GM10248 (cell line): ENCODE results near the gene APH1B.

ENCODE experiments used
- CTCF ChIA-PET: fragments of 300-600 bp; sonication (Branson Sonifier 250); formaldehyde crosslinking; extraction: SDS; loops from one replicate; lab custom pipeline; 2021; ENCODE audit warnings: antibody characterized with exemption; lab: Yijun Ruan, JAX
- POLR2A ChIA-PET: fragments of 350-650 bp; sonication (Branson Sonifier 250); formaldehyde crosslinking; extraction: SDS; loops from one replicate; lab custom pipeline; 2020; ENCODE audit warnings: antibody characterized with exemption; lab: Yijun Ruan, JAX
- DNase-seq: peaks from one replicate; pipeline ENCODE4 v3.0.0; 2012; ENCODE audit errors: extremely low spot score
- TF ChIP-seq, protein P1 (sequence below): IDR thresholded peaks from 2 replicates; pipeline ENCODE4 v1.5.1; 2012; ENCODE audit warnings: mild to moderate bottlenecking, low read depth; ENCODE audit errors: extremely low read depth, missing control alignments, control extremely low read depth

Gene APH1B

DNA sequence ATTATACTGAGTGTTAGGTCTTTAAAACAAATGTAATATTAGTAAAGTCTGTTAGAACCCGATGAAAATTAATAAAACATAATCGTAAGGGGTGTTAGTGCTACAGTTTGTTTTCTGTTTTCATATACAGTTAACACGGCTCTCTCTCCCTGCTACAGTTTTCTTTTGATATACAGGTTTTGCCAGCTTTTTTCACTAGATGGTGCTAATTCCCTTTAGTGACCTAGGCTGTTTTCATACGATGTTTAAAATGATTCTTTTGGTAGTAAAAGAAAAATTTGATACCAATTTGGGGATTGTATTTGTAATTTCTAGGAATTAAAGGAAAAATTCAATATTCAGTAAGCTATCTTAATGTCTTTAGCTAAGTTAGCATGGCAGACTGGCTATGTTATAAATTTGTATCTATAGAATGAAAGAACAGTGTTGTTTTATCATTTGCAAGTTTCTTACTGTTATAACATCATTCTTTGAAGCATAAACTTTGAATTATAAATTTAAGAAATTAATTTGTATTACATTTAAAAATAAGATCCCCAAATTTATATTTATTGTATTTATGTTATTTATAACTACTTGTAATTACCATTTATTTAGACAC, 11.5 kb downstream of the APH1B start:
- TF ChIP-seq, protein P1, sequence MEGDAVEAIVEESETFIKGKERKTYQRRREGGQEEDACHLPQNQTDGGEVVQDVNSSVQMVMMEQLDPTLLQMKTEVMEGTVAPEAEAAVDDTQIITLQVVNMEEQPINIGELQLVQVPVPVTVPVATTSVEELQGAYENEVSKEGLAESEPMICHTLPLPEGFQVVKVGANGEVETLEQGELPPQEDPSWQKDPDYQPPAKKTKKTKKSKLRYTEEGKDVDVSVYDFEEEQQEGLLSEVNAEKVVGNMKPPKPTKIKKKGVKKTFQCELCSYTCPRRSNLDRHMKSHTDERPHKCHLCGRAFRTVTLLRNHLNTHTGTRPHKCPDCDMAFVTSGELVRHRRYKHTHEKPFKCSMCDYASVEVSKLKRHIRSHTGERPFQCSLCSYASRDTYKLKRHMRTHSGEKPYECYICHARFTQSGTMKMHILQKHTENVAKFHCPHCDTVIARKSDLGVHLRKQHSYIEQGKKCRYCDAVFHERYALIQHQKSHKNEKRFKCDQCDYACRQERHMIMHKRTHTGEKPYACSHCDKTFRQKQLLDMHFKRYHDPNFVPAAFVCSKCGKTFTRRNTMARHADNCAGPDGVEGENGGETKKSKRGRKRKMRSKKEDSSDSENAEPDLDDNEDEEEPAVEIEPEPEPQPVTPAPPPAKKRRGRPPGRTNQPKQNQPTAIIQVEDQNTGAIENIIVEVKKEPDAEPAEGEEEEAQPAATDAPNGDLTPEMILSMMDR: peak; percentile 57
- DNase-seq: peak; percentile 49
- ChIA-PET CTCF (interaction anchor here (0.8 to 4.0 kb wide), 9 partner anchors 9 to 613 kb away, joined by 3 to 15 read pairs (median 3); no protein-coding TSS in a partner anchor), POLR2A (no interaction called here)

- TF ChIP-seq, protein P1: no peak
- POLR2A ChIA-PET: no interaction called here
- CTCF ChIA-PET: interaction anchor here (0.7 to 4.0 kb wide), 9 partner anchors 8 to 777 kb away, joined by 3 to 15 read pairs (median 3); no protein-coding TSS in a partner anchor
- no peak for DNase-seq
Observed at GRCh38 chr15:63291507-63291906, 14.1 kb downstream of the APH1B start.

- CTCF ChIA-PET: interaction anchor here (1.0 to 4.0 kb wide), 4 partner anchors 9 to 47 kb away, joined by 3 to 15 read pairs (median 6); no protein-coding TSS in a partner anchor
- no peak for DNase-seq
- TF ChIP-seq, protein P1: no peak
- POLR2A ChIA-PET: no interaction called here
Observed at GRCh38 chr15:63292241-63292640, 14.8 kb downstream of the APH1B start.

DNA sequence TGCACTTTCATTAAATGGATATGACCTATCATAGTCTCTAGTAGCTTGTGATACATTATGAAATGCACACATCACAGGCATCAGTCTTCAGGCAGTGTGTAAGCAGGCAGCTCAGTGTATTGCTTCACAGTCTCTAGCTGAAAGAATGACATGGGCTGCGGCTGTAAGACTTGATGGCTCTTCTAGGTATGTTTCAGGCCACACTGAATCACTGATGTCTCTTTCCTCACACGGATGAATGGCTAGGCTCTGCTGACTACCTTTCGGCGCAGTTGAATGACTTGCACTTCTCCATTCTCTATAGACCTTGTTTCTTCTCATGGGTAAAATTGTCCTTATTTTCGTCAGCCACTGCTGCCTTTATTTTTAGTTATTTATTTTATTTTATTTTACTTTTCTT, 15.4 kb downstream of the APH1B start:
- TF ChIP-seq, protein P1: no peak
- POLR2A ChIA-PET: no interaction called here
- CTCF ChIA-PET: interaction anchor here (1.0 to 1.9 kb wide), 3 partner anchors 9 to 47 kb away, joined by 3 to 6 read pairs (median 6); no protein-coding TSS in a partner anchor
- DNase-seq: peak; percentile 38

DNA sequence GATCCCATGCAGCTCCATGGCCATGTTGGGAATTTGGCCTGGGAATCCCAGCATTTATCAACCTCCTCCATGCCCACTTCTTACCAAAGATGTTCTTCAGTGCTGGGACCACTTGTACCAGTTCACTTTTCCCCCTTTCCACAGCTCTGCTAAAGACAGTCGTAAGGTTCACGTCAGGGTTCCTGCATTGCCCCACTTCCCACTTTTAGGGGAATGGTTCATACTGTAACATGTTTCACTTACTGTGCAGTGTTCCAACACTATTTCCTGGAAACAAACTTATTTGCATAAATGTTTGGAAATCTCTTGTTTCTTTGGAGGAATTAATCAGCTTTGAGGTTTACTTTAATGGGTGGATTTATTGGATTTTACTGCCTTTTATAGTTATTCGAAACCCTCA, 17.0 kb downstream of the APH1B start:
- POLR2A ChIA-PET: no interaction called here
- TF ChIP-seq, protein P1: no peak
- CTCF ChIA-PET: interaction anchor here (1.0 kb wide), 1 partner anchor 173 kb away, joined by 3 read pairs; no protein-coding TSS in a partner anchor
- no peak for DNase-seq

DNA sequence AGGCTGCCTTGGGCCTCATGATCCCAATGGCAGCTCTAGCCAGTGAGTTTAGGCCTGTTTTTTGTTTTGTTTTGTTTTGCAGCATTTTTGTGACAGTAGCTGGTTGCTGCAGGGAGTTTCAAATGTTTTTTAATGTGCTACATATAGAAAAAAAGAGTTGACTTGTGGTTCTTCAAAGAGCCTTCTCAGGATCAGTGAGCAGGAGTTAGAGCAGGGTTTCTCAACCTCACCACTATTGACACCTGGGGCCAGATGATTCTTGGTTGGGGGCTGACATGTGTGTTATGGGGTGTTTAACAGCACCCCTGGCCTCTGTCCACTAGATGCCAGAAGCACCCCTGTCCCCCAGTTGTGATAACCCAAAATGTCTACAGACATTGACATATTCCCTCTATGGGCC, 17.9 kb downstream of the APH1B start:
- TF ChIP-seq, protein P1: no peak
- no peak for DNase-seq
- ChIA-PET POLR2A (no interaction called here), CTCF (interaction anchor here (1.6 kb wide), 1 partner anchor 16 kb away, joined by 4 read pairs; no protein-coding TSS in a partner anchor)
